ENCODE measurements around the gene HADHA.

HADHA gene

GRCh38 chr2:26190369-26190768 is 54.1 kb downstream of the HADHA start:
- DNase-seq, result no peak

- no peak for DNase-seq
Measured at GRCh38 chr2:26189751-26190150, 54.7 kb downstream of the HADHA start.

GRCh38 chr2:26189123-26189522 is 55.3 kb downstream of the HADHA start:
- no peak for DNase-seq

DNA sequence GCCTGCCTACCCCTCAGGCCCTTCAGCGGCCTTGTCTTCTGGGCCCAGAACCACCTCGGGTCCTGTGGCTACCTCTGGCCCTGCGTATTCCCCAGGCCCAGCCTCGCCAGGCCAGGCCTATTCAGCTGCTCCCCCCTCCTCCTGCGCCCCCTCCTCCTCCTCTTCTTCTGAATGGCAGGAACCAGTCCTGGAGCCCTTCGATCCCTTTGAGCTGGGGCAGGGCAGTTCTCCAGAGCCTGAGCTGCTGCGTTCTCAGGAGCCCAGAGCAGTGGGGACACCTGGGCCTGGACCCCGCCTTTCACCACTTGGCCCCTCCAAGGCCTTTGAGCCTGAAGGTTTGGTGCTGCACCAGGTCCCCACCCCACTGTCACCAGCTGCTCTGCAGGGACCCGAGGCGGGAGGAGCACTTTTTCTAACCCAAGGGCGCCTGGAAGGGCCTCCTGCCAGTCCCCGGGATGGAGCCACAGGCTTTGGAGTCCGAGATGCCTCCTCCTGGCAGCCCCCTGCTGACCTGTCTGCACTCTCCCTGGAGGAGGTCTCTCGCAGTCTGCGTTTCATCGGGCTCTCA is 56.8 kb downstream of the HADHA start:
- no peak for DNase-seq

DNA sequence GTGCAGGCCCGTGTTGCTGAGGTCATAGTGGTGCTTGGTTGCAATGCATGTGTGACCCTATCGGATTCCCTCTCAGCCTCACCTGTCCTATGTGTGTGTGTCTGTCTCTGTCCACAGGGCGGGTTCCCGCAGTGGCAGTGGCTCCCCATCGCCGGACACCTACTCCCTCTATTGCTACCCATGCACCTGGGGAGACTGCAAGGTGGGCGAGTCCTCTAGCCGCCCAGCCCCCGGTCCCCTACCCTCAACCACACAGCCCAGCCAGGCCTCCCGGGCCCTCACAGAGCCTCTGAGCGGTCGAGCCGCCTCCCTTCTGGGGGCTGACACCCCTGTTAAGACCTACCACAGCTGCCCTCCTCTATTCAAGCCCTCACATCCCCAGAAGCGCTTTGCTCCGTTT is 57.3 kb downstream of the HADHA start:
- no peak for DNase-seq

- DNase-seq, result no peak
Measured at GRCh38 chr2:26185954-26186770, 58.3 kb downstream of the HADHA start.

DNA sequence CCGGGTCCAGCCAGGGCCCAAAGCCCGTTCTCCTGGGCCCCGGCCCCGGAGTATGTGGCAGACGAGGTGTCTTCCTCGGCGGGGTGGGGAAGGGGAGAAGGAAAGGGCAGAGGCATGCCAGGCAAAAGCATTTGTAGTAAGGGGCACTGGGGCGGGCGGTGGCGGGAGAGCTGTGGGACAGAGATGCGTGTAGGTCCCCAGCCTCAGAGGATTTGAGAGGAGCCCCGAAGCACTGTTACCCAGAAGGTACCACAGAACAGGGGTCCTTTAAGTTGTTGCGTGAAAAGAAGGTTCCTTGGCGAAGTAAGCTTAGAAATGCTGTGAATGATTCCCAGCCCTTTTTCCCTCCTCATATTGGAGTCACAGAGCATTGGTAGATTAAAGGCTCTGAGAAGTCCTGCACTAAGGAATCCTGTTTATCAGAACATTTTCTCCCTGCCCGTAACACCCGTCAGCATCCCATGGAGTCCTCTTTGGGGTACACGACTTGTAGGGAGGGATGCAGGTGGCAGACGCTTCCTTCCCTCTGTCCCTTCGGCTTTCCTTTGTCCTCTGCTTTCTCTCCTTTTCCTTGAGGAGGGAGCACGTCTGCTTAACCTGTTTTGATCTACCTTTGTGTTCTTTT is 59.0 kb downstream of the HADHA start:
- no peak for DNase-seq

GRCh38 chr2:26184555-26185303 is 59.7 kb downstream of the HADHA start:
- peak; percentile 85 for DNase-seq

GRCh38 chr2:26184121-26184520 is 60.3 kb downstream of the HADHA start:
- DNase-seq, result no peak

DNA sequence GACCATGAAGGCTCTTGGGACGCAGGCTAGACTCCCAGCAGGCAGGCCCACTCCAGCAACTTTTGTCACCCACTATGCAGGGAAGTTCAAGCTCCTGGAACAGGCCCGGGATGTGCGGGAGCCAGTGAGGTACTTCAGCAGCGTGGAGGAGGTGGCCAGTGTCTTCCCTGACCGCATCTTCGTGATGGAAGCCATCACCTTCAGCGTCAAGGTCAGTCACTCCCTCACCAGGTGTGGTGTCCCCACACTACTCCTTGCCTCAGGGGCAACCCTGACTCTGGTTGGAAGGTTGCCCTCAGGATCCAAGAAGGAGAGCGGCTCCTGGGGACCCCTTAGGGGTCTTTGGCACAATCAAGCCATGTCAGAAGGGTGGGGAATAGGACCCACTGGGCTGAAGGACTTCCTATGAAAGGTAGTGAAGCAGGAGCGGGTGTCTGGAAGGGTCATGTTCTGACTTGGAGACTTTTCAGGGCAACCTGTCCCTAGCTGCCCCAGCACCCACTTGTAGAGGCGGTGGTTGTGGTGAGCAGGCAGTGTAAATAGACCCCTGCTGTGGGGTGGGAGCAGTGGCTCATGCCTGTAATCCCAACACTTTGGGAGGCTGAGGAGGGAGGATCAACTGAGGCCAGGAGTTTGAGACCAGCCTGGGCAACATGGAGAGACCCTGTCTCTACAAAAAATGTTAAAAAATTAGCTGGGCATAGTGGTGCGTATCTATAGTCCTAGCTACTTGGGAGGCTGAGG is 61.4 kb downstream of the HADHA start:
- DNase-seq, result no peak

GRCh38 chr2:26182441-26182840 is 62.0 kb downstream of the HADHA start:
- no peak for DNase-seq

DNA sequence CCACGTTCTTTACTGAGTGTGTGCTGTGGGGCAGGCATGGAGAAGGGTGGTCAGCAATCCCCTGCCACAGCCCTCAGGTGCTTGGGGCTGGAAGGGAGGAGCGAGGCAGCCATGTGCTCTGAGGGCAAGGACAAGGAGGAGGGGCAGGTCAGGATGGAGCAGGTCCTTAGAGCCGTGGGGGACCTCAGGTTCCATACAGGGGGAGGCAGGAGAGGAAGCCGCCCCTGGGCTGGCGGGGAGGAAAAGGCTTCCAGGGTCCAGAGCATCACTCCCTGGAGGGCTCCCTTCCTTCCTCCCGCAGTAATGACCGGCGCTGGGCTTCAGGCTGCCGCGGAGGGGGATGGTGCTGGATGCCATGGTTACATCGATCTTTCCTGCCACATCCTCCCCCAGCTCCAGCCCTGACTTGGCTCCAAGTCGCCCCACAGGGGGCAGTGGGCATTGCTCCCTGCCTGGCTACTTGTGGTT is 65.0 kb downstream of the HADHA start:
- DNase-seq, result no peak

GRCh38 chr2:26178746-26179436 is 65.5 kb downstream of the HADHA start:
- DNase-seq, result peak; percentile 19

- no peak for DNase-seq
Measured at GRCh38 chr2:26178246-26178645, 66.2 kb downstream of the HADHA start.

- no peak for DNase-seq
Measured at GRCh38 chr2:26177122-26177521, 67.3 kb downstream of the HADHA start.

DNA sequence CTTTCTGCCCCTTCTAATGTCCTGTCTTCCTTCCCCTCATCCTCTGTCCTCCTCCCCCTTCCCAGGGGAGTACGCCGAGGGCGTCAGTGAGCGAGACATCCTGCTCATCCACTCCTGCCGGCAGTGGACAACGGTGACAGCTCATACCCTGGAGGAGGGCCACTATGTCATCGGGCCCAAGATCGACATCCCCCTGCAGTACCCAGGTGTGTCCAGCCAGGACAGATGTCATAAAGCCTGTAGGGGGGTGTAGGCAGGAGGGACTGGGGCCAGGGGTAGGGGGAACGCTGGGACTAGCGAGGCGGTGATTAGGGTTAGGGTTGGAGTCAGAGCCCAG is 68.2 kb downstream of the HADHA start:
- no peak for DNase-seq

GRCh38 chr2:26175466-26176278 is 68.8 kb downstream of the HADHA start:
- no peak for DNase-seq

DNA sequence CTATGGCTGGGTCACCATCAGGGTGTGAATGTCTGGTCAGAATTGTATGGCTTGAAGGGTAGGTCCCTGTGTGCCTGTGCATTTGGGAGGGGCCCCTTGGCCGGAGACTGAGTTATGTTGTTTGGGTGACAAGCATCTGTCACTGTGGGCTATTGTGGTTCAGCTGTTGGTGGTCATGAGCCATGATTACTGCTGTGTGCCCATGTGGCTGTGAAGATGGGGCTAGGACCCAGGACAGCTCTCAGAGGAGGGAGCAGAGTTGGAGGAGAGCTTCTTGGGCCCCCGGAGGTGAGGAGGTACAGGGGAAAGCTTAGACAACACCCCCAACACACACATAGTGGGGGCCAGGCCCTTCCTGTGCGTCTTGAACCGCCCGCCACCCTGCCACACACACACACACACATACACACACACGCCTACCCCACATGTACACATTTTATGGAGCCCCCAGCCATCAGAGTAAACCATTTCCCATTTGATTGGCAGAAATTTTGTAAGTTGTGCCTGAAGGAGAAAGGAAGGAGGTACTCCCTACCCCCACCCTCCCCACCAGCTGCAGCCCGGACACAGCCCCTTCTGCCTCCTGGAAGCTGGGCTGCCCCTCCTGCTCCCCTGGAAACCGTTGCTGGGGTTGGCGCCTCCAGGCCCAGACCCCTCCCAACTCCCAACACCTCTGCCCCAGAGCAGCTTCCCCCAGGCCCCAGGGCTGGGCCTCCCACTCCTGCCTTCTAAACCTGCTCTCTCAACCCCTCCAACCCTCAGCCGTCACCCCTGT is 69.6 kb downstream of the HADHA start:
- DNase-seq, result no peak

GRCh38 chr2:26173776-26174482 is 70.5 kb downstream of the HADHA start:
- DNase-seq, result no peak

Data from activated CD4-positive, alpha-beta T cell treated with anti-CD3 and anti-CD28 coated beads, Interleukin-2, amount 50 U/mL, for 16 hours (primary cell).